Nephron (organoid): Measurements from ENCODE around the gene ZNF423.

Source experiments
- H3K27ac Mint-ChIP-seq, 3 experiments: 2 replicates each; pipeline ENCODE4 v1.8.0; 2020; ENCODE audit warnings: mixed read lengths in 3 of 3, mild to moderate bottlenecking in 2 of 3, moderate library complexity in 1 of 3
- H3K27me3 Mint-ChIP-seq: 2 replicates; pipeline ENCODE4 v1.8.0; 2021; ENCODE audit warnings: low read depth, mild to moderate bottlenecking, moderate library complexity, mixed read lengths
- H3K36me3 Mint-ChIP-seq: 2 replicates; pipeline ENCODE4 v1.8.0; 2020; ENCODE audit warnings: low read depth, mixed read lengths
- H3K4me1 Mint-ChIP-seq: 2 replicates; pipeline ENCODE4 v1.8.0; 2020; ENCODE audit warnings: mixed read lengths
- H3K4me3 Mint-ChIP-seq, 3 experiments: 2 replicates each; pipeline ENCODE4 v1.8.0; 2020; ENCODE audit warnings: mild to moderate bottlenecking in 3 of 3, mixed read lengths in 3 of 3, moderate library complexity in 2 of 3
- H3K9me3 Mint-ChIP-seq: 2 replicates; pipeline ENCODE4 v1.8.0; 2020; ENCODE audit warnings: mixed read lengths
- CTCF ChIP-seq, 3 experiments: fragments of 200-600 bp; sonication (generic); IDR thresholded peaks; one replicate each; pipeline ENCODE4 v1.5.0; 2021; ENCODE audit warnings: antibody characterized with exemption in 3 of 3; ENCODE audit not compliant: unreplicated experiment in 3 of 3

Gene ZNF423

GRCh38 chr16:49478616-49479015 is 377.3 kb downstream of the ZNF423 start:
- no peak overlapping the region for H3K27ac Mint-ChIP-seq
- H3K27me3 Mint-ChIP-seq, result peaks cover 3% of the 10 kb centered on the region
- no peaks in the 10 kb centered on the region for H3K36me3 Mint-ChIP-seq
- no peaks in the 10 kb centered on the region for H3K9me3 Mint-ChIP-seq
- no peak overlapping the region for H3K4me3 Mint-ChIP-seq
- peaks cover 8% of the 10 kb centered on the region for H3K4me1 Mint-ChIP-seq
- no peak for TF ChIP-seq CTCF (IDR thresholded peaks at IDR 0.05; ENCODE audit: unreplicated experiment in 3 of 3)

- H3K27ac Mint-ChIP-seq, result no peak overlapping the region
- H3K27me3 Mint-ChIP-seq, result peaks cover 1% of the 10 kb centered on the region
- no peak overlapping the region for H3K4me3 Mint-ChIP-seq
- H3K4me1 Mint-ChIP-seq, result peaks cover 8% of the 10 kb centered on the region
- TF ChIP-seq CTCF (IDR thresholded peaks at IDR 0.05; ENCODE audit: unreplicated experiment in 3 of 3), result no peak
- no peaks in the 10 kb centered on the region for H3K36me3 Mint-ChIP-seq
- no peaks in the 10 kb centered on the region for H3K9me3 Mint-ChIP-seq
Measured at GRCh38 chr16:49478107-49478506, 377.8 kb downstream of the ZNF423 start.

GRCh38 chr16:49477250-49477895 is 378.5 kb downstream of the ZNF423 start:
- H3K4me3 Mint-ChIP-seq, result no peak overlapping the region

GRCh38 chr16:49474741-49475140 is 381.2 kb downstream of the ZNF423 start:
- no peaks in the 10 kb centered on the region for H3K4me1 Mint-ChIP-seq

More at GRCh38 chr16:49477250-49477895, 378.5 kb downstream of the ZNF423 start:
- Mint-ChIP-seq H3K27ac (no peak overlapping the region), H3K4me1 (peaks cover 5% of the 10 kb centered on the region), H3K36me3 (no peaks in the 10 kb centered on the region), H3K27me3 (no peaks in the 10 kb centered on the region), H3K9me3 (no peaks in the 10 kb centered on the region)
- no peak for TF ChIP-seq CTCF (IDR thresholded peaks at IDR 0.05; ENCODE audit: unreplicated experiment in 3 of 3)

GRCh38 chr16:49473773-49474172 is 382.1 kb downstream of the ZNF423 start:
- H3K27ac Mint-ChIP-seq, result no peak overlapping the region
- TF ChIP-seq CTCF (IDR thresholded peaks at IDR 0.05; ENCODE audit: unreplicated experiment in 3 of 3), result no peak
- H3K36me3 Mint-ChIP-seq, result no peaks in the 10 kb centered on the region
- no peak overlapping the region for H3K4me3 Mint-ChIP-seq
- H3K27me3 Mint-ChIP-seq, result no peaks in the 10 kb centered on the region
- H3K4me1 Mint-ChIP-seq, result no peaks in the 10 kb centered on the region
- H3K9me3 Mint-ChIP-seq, result no peaks in the 10 kb centered on the region

More at GRCh38 chr16:49474741-49475140, 381.2 kb downstream of the ZNF423 start:
- no peak overlapping the region for H3K4me3 Mint-ChIP-seq
- H3K27ac Mint-ChIP-seq, result no peak overlapping the region
- no peaks in the 10 kb centered on the region for H3K36me3 Mint-ChIP-seq
- TF ChIP-seq CTCF (IDR thresholded peaks at IDR 0.05; ENCODE audit: unreplicated experiment in 3 of 3), result no peak
- H3K27me3 Mint-ChIP-seq, result no peaks in the 10 kb centered on the region
- no peaks in the 10 kb centered on the region for H3K9me3 Mint-ChIP-seq

DNA sequence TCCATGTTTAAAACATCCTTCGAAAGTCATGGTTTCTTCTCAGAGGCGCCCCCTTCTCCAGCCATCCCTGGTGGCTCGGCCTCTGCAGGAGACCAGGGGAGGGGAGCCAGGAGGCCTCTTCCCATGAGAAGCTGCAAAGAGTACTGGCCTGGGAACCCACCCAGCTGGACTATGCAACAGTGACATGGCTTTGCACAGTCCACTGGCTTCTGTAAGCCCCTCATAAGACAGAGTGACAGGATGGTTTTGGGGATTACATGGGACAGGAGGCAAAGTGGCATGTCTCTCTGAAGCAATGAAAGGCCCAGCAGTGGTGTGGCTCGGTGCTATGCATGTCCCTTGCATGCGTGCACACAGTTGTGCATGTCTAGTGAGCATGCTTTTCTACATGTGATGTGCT is 382.8 kb downstream of the ZNF423 start:
- H3K4me3 Mint-ChIP-seq, result no peak overlapping the region
- H3K27ac Mint-ChIP-seq, result no peak overlapping the region
- no peaks in the 10 kb centered on the region for H3K36me3 Mint-ChIP-seq
- H3K27me3 Mint-ChIP-seq, result peaks cover 5% of the 10 kb centered on the region
- no peak for TF ChIP-seq CTCF (IDR thresholded peaks at IDR 0.05; ENCODE audit: unreplicated experiment in 3 of 3)
- H3K9me3 Mint-ChIP-seq, result no peaks in the 10 kb centered on the region
- no peaks in the 10 kb centered on the region for H3K4me1 Mint-ChIP-seq
